Liver (tissue), 9 donors: ENCODE measurements around the gene GDI1. TPM values are rescaled to one million over a fixed set of nuclear protein-coding genes. Genes with fewer than 3 reads are reported as not detected.

Experiments
- DNase-seq: peaks from one replicate; pipeline ENCODE4 v3.0.0-alpha.2; 2017; ENCODE audit warnings: low spot score
- H3K27ac ChIP-seq, 2 donors: one replicate each; pipeline ENCODE4 v1.7.0; 2013; ENCODE audit warnings: inconsistent platforms in 2 of 2, low read length in 2 of 2, control low read depth in 1 of 2, low read depth in 1 of 2, mild to moderate bottlenecking in 1 of 2
- H3K27me3 ChIP-seq, 4 donors: one replicate each; pipeline versions ENCODE4 v1.6.1 to v1.7.0; 2013; ENCODE audit warnings: low read length in 3 of 4, inconsistent platforms in 1 of 4, mild to moderate bottlenecking in 1 of 4, moderate library complexity in 1 of 4; ENCODE audit not compliant: control insufficient read depth in 4 of 4, insufficient read depth in 4 of 4
- H3K36me3 ChIP-seq, 4 donors: one replicate each; pipeline versions ENCODE4 v1.6.1 to v1.7.0; 2013; ENCODE audit warnings: low read length in 3 of 4, mild to moderate bottlenecking in 3 of 4, low read depth in 1 of 4, moderate library complexity in 1 of 4; ENCODE audit not compliant: control insufficient read depth in 4 of 4, insufficient read depth in 3 of 4
- H3K4me1 ChIP-seq, 4 donors: one replicate each; pipeline versions ENCODE4 v1.6.1 to v1.7.0; 2013; ENCODE audit warnings: low read length in 3 of 4, mild to moderate bottlenecking in 3 of 4, moderate library complexity in 1 of 4; ENCODE audit not compliant: control insufficient read depth in 4 of 4, insufficient read depth in 4 of 4
- H3K4me3 ChIP-seq, 3 donors: one replicate each; pipeline versions ENCODE4 v1.6.1 to v1.7.0; 2013; ENCODE audit warnings: low read length in 3 of 3, control low read depth in 1 of 3, low read depth in 1 of 3, mild to moderate bottlenecking in 1 of 3
- H3K9ac ChIP-seq, 2 donors: one replicate each; pipeline ENCODE4 v1.7.0; 2013; ENCODE audit warnings: low read length in 2 of 2, mild to moderate bottlenecking in 2 of 2, moderate library complexity in 2 of 2, control low read depth in 1 of 2, low read depth in 1 of 2
- H3K9me3 ChIP-seq, 4 donors: one replicate each; pipeline versions ENCODE4 v1.6.1 to v1.7.0; 2013; ENCODE audit warnings: low read length in 3 of 4; ENCODE audit not compliant: control insufficient read depth in 4 of 4
- EGR1 ChIP-seq, 2 donors: IDR thresholded peaks; 2 replicates each; pipeline ENCODE4 v1.6.1; 2016 to 2018; ENCODE audit warnings: antibody characterized with exemption in 2 of 2, low read depth in 2 of 2
- FOXA1 ChIP-seq: IDR thresholded peaks from 2 replicates; pipeline ENCODE4 v1.6.1; 2016; ENCODE audit warnings: antibody characterized with exemption
- GABPA ChIP-seq, 2 donors: IDR thresholded peaks in 1 of 2; conservative IDR thresholded peaks in 1 of 2; 2 replicates each; pipeline ENCODE4 v1.6.1; 2016; ENCODE audit warnings: antibody characterized with exemption in 2 of 2, mild to moderate bottlenecking in 1 of 2, moderate library complexity in 1 of 2
- HNF4G ChIP-seq: IDR thresholded peaks from 2 replicates; pipeline ENCODE4 v1.6.1; 2016; ENCODE audit warnings: antibody characterized with exemption
- JUND ChIP-seq, 2 donors: IDR thresholded peaks; 2 replicates each; pipeline ENCODE4 v1.6.1; 2016; ENCODE audit warnings: antibody characterized with exemption in 2 of 2
- RAD21 ChIP-seq, 2 donors: IDR thresholded peaks; 2 replicates each; pipeline ENCODE4 v1.6.1; 2016; ENCODE audit warnings: antibody characterized with exemption in 2 of 2, mild to moderate bottlenecking in 2 of 2
- TAF1 ChIP-seq: conservative IDR thresholded peaks from 2 replicates; pipeline ENCODE4 v1.6.1; 2016; ENCODE audit warnings: antibody characterized with exemption, mild to moderate bottlenecking
- WGBS: extraction: QIAGEN DNeasy Blood & Tissue Kit; methylation state at CpG from one replicate; pipeline ENCODE4 v1.1.7; 2013; 5-methylcytosine and 5-hydroxymethylcytosine counted together
- polyA plus RNA-seq, 2 donors: library from polyadenylated mRNA; stranded (reverse) in 1 of 2; unstranded in 1 of 2; fragments of 200-250 nt in 1 of 2; fragments of >200 nt in 1 of 2; fragmentation: Nextera tagmentation in 1 of 2; extraction: Ambion mirVana in 1 of 2; gene quantifications; one replicate each; pipeline versions ENCODE4 v1.2.1 to v1.2.3, GENCODE V29; 2013 to 2015
- total RNA-seq, 2 donors: library from RNA; depleted of rRNA; stranded (reverse); fragments of >200 nt; gene quantifications; one replicate each; pipeline ENCODE4 v1.2.3, GENCODE V29; 2014
- TF ChIP-seq, protein P1 (sequence below): IDR thresholded peaks from 2 replicates; pipeline ENCODE4 v1.6.1; 2016; ENCODE audit warnings: antibody characterized with exemption
- TF ChIP-seq, protein P2 (sequence below): fragments of 150-350 bp; IDR thresholded peaks from 2 replicates; pipeline ENCODE4 v1.5.1; 2017; ENCODE audit warnings: improper control_type of control experiment, low read depth, low read length; ENCODE audit not compliant: missing input control
- TF ChIP-seq, protein P3 (sequence below): IDR thresholded peaks from 2 replicates; pipeline ENCODE4 v1.6.1; 2016; ENCODE audit warnings: antibody characterized with exemption
- TF ChIP-seq, protein P4 (sequence below): IDR thresholded peaks from 2 replicates; pipeline ENCODE4 v1.6.1; 2016; ENCODE audit warnings: antibody characterized with exemption, mild to moderate bottlenecking
- donor health status: healthy.
- donor health status: healthy.
- donor health status: healthy.
- donor health status: healthy.
- donor health status: healthy.

Gene GDI1
- total and polyA plus RNA-seq, 4 donors = 12.8 to 35.6 (median 20.5) TPM

DNA sequence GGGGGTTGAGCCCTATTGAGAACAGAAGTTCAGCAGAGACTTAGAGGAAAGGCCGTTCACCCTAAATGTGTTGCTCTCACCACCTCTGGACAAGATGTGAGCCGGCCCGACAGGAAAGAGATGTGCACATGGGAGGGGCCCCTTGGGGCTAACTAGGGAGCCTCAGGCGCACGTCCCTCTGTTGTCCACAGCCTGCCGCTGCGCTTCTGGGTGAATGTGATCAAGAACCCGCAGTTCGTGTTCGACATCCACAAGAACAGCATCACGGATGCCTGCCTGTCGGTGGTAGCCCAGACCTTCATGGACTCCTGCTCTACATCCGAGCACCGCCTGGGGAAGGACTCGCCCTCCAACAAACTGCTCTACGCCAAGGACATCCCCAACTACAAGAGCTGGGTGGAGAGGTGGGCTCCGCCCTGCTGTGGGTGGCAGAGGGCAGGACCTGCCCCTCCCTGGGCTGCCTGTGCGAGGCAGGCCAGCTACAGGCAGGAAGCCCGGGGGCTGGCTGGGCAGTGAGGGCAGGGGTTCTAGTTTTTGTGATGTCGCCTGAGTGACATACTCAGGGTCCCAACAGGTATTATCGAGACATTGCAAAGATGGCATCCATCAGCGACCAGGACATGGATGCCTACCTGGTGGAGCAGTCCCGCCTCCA, 34.1 kb downstream of the GDI1 start:
- DNase-seq = no peak
- Histone ChIP-seq H3K9me3 (no peaks in the 10 kb centered on the region), H3K27ac (no peak overlapping the region), H3K27me3 (no peaks in the 10 kb centered on the region), H3K4me3 (no peak overlapping the region), H3K9ac (no peak overlapping the region), H3K36me3 (peaks cover 0 to 1% (median 0%) of the 10 kb centered on the region in 4 donors), H3K4me1 (no peaks in the 10 kb centered on the region)
- 96% methylated on average over 21 of the region's 23 CpGs for WGBS
- TF ChIP-seq JUND (IDR thresholded peaks at IDR 0.05) (no peak), RAD21 (IDR thresholded peaks at IDR 0.05) (no peak), FOXA1 (no peak), GABPA (IDR thresholded peaks at IDR 0.05 in 1 of 2, conservative IDR thresholded peaks at IDR 0.05 in 1 of 2) (no peak), TAF1 (no peak), HNF4G (no peak)
- TF ChIP-seq, protein P1, sequence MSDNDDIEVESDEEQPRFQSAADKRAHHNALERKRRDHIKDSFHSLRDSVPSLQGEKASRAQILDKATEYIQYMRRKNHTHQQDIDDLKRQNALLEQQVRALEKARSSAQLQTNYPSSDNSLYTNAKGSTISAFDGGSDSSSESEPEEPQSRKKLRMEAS = no peak
- TF ChIP-seq, protein P2, sequence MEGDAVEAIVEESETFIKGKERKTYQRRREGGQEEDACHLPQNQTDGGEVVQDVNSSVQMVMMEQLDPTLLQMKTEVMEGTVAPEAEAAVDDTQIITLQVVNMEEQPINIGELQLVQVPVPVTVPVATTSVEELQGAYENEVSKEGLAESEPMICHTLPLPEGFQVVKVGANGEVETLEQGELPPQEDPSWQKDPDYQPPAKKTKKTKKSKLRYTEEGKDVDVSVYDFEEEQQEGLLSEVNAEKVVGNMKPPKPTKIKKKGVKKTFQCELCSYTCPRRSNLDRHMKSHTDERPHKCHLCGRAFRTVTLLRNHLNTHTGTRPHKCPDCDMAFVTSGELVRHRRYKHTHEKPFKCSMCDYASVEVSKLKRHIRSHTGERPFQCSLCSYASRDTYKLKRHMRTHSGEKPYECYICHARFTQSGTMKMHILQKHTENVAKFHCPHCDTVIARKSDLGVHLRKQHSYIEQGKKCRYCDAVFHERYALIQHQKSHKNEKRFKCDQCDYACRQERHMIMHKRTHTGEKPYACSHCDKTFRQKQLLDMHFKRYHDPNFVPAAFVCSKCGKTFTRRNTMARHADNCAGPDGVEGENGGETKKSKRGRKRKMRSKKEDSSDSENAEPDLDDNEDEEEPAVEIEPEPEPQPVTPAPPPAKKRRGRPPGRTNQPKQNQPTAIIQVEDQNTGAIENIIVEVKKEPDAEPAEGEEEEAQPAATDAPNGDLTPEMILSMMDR = no peak
- TF ChIP-seq, protein P3, sequence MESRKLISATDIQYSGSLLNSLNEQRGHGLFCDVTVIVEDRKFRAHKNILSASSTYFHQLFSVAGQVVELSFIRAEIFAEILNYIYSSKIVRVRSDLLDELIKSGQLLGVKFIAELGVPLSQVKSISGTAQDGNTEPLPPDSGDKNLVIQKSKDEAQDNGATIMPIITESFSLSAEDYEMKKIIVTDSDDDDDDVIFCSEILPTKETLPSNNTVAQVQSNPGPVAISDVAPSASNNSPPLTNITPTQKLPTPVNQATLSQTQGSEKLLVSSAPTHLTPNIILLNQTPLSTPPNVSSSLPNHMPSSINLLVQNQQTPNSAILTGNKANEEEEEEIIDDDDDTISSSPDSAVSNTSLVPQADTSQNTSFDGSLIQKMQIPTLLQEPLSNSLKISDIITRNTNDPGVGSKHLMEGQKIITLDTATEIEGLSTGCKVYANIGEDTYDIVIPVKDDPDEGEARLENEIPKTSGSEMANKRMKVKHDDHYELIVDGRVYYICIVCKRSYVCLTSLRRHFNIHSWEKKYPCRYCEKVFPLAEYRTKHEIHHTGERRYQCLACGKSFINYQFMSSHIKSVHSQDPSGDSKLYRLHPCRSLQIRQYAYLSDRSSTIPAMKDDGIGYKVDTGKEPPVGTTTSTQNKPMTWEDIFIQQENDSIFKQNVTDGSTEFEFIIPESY = no peak
- TF ChIP-seq, protein P4, sequence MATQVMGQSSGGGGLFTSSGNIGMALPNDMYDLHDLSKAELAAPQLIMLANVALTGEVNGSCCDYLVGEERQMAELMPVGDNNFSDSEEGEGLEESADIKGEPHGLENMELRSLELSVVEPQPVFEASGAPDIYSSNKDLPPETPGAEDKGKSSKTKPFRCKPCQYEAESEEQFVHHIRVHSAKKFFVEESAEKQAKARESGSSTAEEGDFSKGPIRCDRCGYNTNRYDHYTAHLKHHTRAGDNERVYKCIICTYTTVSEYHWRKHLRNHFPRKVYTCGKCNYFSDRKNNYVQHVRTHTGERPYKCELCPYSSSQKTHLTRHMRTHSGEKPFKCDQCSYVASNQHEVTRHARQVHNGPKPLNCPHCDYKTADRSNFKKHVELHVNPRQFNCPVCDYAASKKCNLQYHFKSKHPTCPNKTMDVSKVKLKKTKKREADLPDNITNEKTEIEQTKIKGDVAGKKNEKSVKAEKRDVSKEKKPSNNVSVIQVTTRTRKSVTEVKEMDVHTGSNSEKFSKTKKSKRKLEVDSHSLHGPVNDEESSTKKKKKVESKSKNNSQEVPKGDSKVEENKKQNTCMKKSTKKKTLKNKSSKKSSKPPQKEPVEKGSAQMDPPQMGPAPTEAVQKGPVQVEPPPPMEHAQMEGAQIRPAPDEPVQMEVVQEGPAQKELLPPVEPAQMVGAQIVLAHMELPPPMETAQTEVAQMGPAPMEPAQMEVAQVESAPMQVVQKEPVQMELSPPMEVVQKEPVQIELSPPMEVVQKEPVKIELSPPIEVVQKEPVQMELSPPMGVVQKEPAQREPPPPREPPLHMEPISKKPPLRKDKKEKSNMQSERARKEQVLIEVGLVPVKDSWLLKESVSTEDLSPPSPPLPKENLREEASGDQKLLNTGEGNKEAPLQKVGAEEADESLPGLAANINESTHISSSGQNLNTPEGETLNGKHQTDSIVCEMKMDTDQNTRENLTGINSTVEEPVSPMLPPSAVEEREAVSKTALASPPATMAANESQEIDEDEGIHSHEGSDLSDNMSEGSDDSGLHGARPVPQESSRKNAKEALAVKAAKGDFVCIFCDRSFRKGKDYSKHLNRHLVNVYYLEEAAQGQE = no peak

DNA sequence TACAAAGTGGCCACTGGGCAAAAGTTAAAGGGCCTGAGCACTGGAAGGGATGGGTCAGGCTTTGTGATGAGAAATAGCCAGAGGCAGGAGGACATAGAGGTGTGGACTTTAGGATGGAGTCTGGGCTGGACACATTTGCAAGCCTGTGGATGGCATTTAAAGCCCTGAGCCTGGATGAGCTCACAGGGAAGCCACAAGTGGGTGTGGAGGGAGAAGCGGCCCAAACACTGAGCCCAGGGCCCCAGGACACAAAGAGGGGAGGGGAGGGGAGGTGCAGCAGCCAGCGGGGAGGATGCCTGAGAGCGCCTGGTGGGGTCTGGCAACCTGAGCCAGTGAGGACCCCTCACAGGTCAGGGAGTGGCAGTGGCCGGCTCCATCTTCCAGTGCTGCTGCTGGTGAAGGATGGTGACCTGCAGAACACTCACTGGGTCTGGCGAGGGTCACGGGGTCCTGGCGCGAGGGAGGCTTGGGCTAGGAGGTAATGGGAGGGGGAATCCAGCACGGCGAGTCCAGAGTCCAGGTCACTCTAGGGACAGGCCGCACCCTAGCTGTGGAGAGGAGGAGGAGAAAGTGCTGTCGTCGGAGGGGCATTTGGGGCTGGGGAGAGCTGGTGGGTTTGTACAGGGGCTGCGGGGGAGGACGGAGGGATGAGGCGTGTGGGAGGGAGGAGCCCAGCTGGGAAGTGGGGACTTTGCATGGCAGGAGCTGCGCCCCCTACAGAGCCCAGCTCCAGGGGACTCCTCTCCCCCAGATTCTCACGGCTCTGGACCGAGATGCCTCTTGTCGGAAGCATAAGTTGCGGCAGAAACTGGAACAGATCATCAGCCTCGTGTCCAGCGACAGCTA, 35.1 kb downstream of the GDI1 start:
- Histone ChIP-seq H3K4me3 (no peak overlapping the region), H3K9ac (no peak overlapping the region), H3K36me3 (no peaks in the 10 kb centered on the region), H3K4me1 (no peaks in the 10 kb centered on the region), H3K27ac (no peak overlapping the region), H3K9me3 (no peaks in the 10 kb centered on the region), H3K27me3 (no peaks in the 10 kb centered on the region)
- 77% methylated on average over 23 of the region's 23 CpGs for WGBS
- no peak for DNase-seq
- TF ChIP-seq, protein P3 = no peak
- no peak for TF ChIP-seq EGR1 (IDR thresholded peaks at IDR 0.05; ENCODE audit: low read depth in 2 of 2)
